ENCODE measurements around the gene IL17RC.

GRCh38 chr3:9867106-9867505, 49.8 kb upstream of the IL17RC start:
- TF ChIP-seq CTCF (IDR thresholded peaks at IDR 0.05; ENCODE audit: extremely low read depth in 1 of 2, insufficient read depth in 1 of 2, low read depth in 1 of 2, low read length in 2 of 2) (no peak), EZH2 (IDR thresholded peaks at IDR 0.05; ENCODE audit: borderline replicate concordance, low read depth, low read length, severe bottlenecking) (no peak), POLR2A (IDR thresholded peaks at IDR 0.05; ENCODE audit: low read depth, low read length) (no peak), MYC (IDR thresholded peaks at IDR 0.05; ENCODE audit: low read depth, low read length) (no peak), POLR2AphosphoS5 (IDR thresholded peaks at IDR 0.05; ENCODE audit: insufficient read depth, low read depth, low read length) (no peak), MAX (IDR thresholded peaks at IDR 0.05; ENCODE audit: insufficient read depth, insufficient read length) (no peak), JUN (IDR thresholded peaks at IDR 0.05; ENCODE audit: borderline replicate concordance, insufficient read depth, insufficient read length, low read depth) (no peak), GATA2 (IDR thresholded peaks at IDR 0.05; ENCODE audit: insufficient read depth, insufficient read length, low read depth, low read length) (no peak), FOS (IDR thresholded peaks at IDR 0.05; ENCODE audit: borderline replicate concordance, insufficient read depth, low read length) (no peak)

Data from endothelial cell of umbilical vein (primary cell).